Measurements from ENCODE around the gene PCDHGA7.

- TF ChIP-seq, protein P1, sequence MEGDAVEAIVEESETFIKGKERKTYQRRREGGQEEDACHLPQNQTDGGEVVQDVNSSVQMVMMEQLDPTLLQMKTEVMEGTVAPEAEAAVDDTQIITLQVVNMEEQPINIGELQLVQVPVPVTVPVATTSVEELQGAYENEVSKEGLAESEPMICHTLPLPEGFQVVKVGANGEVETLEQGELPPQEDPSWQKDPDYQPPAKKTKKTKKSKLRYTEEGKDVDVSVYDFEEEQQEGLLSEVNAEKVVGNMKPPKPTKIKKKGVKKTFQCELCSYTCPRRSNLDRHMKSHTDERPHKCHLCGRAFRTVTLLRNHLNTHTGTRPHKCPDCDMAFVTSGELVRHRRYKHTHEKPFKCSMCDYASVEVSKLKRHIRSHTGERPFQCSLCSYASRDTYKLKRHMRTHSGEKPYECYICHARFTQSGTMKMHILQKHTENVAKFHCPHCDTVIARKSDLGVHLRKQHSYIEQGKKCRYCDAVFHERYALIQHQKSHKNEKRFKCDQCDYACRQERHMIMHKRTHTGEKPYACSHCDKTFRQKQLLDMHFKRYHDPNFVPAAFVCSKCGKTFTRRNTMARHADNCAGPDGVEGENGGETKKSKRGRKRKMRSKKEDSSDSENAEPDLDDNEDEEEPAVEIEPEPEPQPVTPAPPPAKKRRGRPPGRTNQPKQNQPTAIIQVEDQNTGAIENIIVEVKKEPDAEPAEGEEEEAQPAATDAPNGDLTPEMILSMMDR (IDR thresholded peaks at IDR 0.05): no peak
- no peak for TF ChIP-seq POLR2AphosphoS5 (IDR thresholded peaks at IDR 0.05; ENCODE audit: insufficient read depth in 1 of 2, low read depth in 1 of 2)
- TF ChIP-seq POLR2A (IDR thresholded peaks at IDR 0.05): no peak
Observed at GRCh38 chr5:141354900-141355469, 27.6 kb upstream of the PCDHGA7 start, which contains the start of gene PCDHGA4.
